Measurements from ENCODE around the gene PRKAR2B. TPM values are rescaled to one million over a fixed set of nuclear protein-coding genes. Genes with fewer than 3 reads are reported as not detected.

The PRKAR2B gene
- polyA plus RNA-seq, 1 of the 3 experiments (the other 2 are of a cell fraction): 17.3 TPM

DNA sequence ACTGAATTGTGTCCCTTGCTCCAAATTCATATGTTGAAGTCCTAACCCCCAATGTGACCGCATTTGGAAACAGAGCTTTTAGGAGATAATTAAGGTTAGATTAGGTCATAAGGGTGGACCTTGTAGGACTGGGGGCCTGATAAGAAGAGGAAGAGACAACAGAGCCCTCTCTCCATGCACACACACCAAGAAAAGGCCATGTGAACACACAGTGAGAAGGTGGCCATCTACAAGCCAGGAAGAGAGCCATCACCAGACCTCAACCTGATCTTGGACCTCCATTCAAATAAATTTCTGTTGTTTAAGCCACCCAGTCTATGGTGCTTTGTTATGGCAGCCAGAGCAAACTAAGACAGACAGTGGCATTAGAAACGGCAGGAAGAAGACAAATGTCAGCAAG is 12.5 kb upstream of the PRKAR2B start:
- no peaks in the 10 kb centered on the region for H3K79me2 ChIP-seq (ENCODE audit: insufficient read depth)
- ChIA-PET POLR2A (no interaction called here), CTCF (interaction anchor here (1.4 kb wide), 1 partner anchor 16 kb away, joined by 5 read pairs; no protein-coding TSS in a partner anchor)
- H3F3A ChIP-seq (replicated peaks; ENCODE audit: insufficient read depth): peaks cover 16% of the 10 kb centered on the region
- whole genome bisulfite sequencing (ENCODE audit: low lambda C conversion rate): 85% methylated on average over 2 of the region's 2 CpGs
- TF ChIP-seq, protein P1, sequence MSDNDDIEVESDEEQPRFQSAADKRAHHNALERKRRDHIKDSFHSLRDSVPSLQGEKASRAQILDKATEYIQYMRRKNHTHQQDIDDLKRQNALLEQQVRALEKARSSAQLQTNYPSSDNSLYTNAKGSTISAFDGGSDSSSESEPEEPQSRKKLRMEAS (IDR thresholded peaks at IDR 0.05; ENCODE audit: low read depth): no peak
- no peak for TF ChIP-seq CTCF (IDR thresholded peaks at IDR 0.05)
- TF ChIP-seq, protein P2, sequence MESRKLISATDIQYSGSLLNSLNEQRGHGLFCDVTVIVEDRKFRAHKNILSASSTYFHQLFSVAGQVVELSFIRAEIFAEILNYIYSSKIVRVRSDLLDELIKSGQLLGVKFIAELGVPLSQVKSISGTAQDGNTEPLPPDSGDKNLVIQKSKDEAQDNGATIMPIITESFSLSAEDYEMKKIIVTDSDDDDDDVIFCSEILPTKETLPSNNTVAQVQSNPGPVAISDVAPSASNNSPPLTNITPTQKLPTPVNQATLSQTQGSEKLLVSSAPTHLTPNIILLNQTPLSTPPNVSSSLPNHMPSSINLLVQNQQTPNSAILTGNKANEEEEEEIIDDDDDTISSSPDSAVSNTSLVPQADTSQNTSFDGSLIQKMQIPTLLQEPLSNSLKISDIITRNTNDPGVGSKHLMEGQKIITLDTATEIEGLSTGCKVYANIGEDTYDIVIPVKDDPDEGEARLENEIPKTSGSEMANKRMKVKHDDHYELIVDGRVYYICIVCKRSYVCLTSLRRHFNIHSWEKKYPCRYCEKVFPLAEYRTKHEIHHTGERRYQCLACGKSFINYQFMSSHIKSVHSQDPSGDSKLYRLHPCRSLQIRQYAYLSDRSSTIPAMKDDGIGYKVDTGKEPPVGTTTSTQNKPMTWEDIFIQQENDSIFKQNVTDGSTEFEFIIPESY (IDR thresholded peaks at IDR 0.05; ENCODE audit: borderline replicate concordance, low read depth): no peak
- no peak for TF ChIP-seq NRF1 (IDR thresholded peaks at IDR 0.05; ENCODE audit: low read depth, low read length)
- TF ChIP-seq TCF12 (IDR thresholded peaks at IDR 0.05): no peak
- no peak for TF ChIP-seq EP300 (IDR thresholded peaks at IDR 0.05; ENCODE audit: borderline replicate concordance in 1 of 2, low read depth in 1 of 2, low read length in 1 of 2)
- TF ChIP-seq FOXM1 (IDR thresholded peaks at IDR 0.05; ENCODE audit: low read depth): no peak
- TF ChIP-seq, protein P3, sequence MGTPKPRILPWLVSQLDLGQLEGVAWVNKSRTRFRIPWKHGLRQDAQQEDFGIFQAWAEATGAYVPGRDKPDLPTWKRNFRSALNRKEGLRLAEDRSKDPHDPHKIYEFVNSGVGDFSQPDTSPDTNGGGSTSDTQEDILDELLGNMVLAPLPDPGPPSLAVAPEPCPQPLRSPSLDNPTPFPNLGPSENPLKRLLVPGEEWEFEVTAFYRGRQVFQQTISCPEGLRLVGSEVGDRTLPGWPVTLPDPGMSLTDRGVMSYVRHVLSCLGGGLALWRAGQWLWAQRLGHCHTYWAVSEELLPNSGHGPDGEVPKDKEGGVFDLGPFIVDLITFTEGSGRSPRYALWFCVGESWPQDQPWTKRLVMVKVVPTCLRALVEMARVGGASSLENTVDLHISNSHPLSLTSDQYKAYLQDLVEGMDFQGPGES (IDR thresholded peaks at IDR 0.05; ENCODE audit: low read depth, low read length): no peak
- TF ChIP-seq SIN3A (IDR thresholded peaks at IDR 0.05; ENCODE audit: borderline replicate concordance, low read depth, low read length): no peak
- TF ChIP-seq CHD2 (IDR thresholded peaks at IDR 0.05; ENCODE audit: low read length, partially characterized antibody): no peak
- TF ChIP-seq, protein P4, sequence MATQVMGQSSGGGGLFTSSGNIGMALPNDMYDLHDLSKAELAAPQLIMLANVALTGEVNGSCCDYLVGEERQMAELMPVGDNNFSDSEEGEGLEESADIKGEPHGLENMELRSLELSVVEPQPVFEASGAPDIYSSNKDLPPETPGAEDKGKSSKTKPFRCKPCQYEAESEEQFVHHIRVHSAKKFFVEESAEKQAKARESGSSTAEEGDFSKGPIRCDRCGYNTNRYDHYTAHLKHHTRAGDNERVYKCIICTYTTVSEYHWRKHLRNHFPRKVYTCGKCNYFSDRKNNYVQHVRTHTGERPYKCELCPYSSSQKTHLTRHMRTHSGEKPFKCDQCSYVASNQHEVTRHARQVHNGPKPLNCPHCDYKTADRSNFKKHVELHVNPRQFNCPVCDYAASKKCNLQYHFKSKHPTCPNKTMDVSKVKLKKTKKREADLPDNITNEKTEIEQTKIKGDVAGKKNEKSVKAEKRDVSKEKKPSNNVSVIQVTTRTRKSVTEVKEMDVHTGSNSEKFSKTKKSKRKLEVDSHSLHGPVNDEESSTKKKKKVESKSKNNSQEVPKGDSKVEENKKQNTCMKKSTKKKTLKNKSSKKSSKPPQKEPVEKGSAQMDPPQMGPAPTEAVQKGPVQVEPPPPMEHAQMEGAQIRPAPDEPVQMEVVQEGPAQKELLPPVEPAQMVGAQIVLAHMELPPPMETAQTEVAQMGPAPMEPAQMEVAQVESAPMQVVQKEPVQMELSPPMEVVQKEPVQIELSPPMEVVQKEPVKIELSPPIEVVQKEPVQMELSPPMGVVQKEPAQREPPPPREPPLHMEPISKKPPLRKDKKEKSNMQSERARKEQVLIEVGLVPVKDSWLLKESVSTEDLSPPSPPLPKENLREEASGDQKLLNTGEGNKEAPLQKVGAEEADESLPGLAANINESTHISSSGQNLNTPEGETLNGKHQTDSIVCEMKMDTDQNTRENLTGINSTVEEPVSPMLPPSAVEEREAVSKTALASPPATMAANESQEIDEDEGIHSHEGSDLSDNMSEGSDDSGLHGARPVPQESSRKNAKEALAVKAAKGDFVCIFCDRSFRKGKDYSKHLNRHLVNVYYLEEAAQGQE (IDR thresholded peaks at IDR 0.05; ENCODE audit: low read depth, low read length): no peak
- H3K27me3 ChIP-seq (ENCODE audit: insufficient read depth): no peaks in the 10 kb centered on the region
- H3K36me3 ChIP-seq (replicated peaks in 1 of 2; ENCODE audit: control insufficient read depth in 1 of 2, insufficient read depth in 2 of 2, low read length in 1 of 2): no peaks in the 10 kb centered on the region
- no peak overlapping the region for H3K9ac ChIP-seq
- H3K4me2 ChIP-seq: no peak overlapping the region
- no peak for DNase-seq
- no peaks in the 10 kb centered on the region for H3K9me2 ChIP-seq
- no peak overlapping the region for H2AFZ ChIP-seq (ENCODE audit: low read depth)
- peaks cover 6 to 8% of the 10 kb centered on the region in 2 experiments; a peak in 3 of 4 replicates for H3K4me1 ChIP-seq (ENCODE audit: control insufficient read depth in 1 of 2, insufficient read depth in 2 of 2, low read depth in 1 of 2, low read length in 1 of 2)
- H4K20me1 ChIP-seq (ENCODE audit: insufficient read depth): no peaks in the 10 kb centered on the region
- H3K27ac ChIP-seq (ENCODE audit: low read depth in 2 of 2, low read length in 1 of 2): no peak overlapping the region
- peaks cover 9% of the 10 kb centered on the region for H3K9me3 ChIP-seq
- no peak overlapping the region for H3K4me3 ChIP-seq (ENCODE audit: low read depth in 2 of 2, low read length in 1 of 2)

All from SK-N-SH (cell line).